Gastrocnemius medialis (tissue), 4 donors: ENCODE data around the gene LTO1.

Source experiments
- CTCF ChIP-seq, 5 experiments: fragments of 450-650 bp in 3 of 5; fragments of 200-600 bp in 2 of 5; sonication (generic) in 2 of 5; IDR thresholded peaks in 4 of 5; conservative IDR thresholded peaks in 1 of 5; 1 replicate in 4 of 5; 2 replicates in 1 of 5; pipeline ENCODE4 v1.5.1; 2016 to 2019; ENCODE audit warnings: antibody characterized with exemption in 5 of 5, mild to moderate bottlenecking in 3 of 5, moderate library complexity in 3 of 5
- POLR2A ChIP-seq, 2 donors: fragments of 450-650 bp; IDR thresholded peaks; one replicate each; pipeline ENCODE4 v1.6.1; 2017; ENCODE audit warnings: antibody characterized with exemption in 2 of 2, mild to moderate bottlenecking in 2 of 2, moderate library complexity in 2 of 2

- TF ChIP-seq CTCF (IDR thresholded peaks at IDR 0.05 in 4 of 5, conservative IDR thresholded peaks at IDR 0.05 in 1 of 5) (no peak), POLR2A (IDR thresholded peaks at IDR 0.05) (no peak)
Measured at GRCh38 chr11:69661413-69661715, 13.8 kb downstream of the LTO1 start.
